PC-9 (cell line): Measurements from ENCODE around the gene BANP. TPM values are rescaled to one million over a fixed set of nuclear protein-coding genes. Genes with fewer than 3 reads are reported as not detected.
A peak's percentile ranks its signal among the peaks of the same experiment; 100 is the strongest.

ENCODE experiments used
- BruUV-seq: library from RNA; stranded (reverse); fragments of 400-500 nt; replicated peaks from 2 replicates; lab custom pipeline; 2021; lab: Mats Ljungman, UMichigan
- CTCF ChIA-PET: fragments of 300-600 bp; sonication (Branson Sonifier 250); formaldehyde crosslinking; loops from one replicate; lab custom pipeline; 2022; ENCODE audit warnings: antibody characterized with exemption; lab: Charles Lee
- POLR2A ChIA-PET: fragments of 300-600 bp; sonication (Branson Sonifier 250); formaldehyde crosslinking; loops from one replicate; lab custom pipeline; 2022; ENCODE audit warnings: antibody characterized with exemption; ENCODE audit not compliant: unreplicated experiment; lab: Charles Lee
- DNase-seq, 2 experiments: peaks; one replicate each; pipeline versions ENCODE4 v3.0.0 to v3.0.0-alpha.2; 2015 to 2022; ENCODE audit warnings: mixed read lengths in 1 of 2
- H2AFZ ChIP-seq: fragments of 200-600 bp; sonication (generic); 2 replicates; pipeline ENCODE4 v1.8.1; 2017; ENCODE audit warnings: antibody characterized with exemption
- H3F3A ChIP-seq: fragments of 200-600 bp; sonication (generic); 2 replicates; pipeline ENCODE4 v1.8.1; 2017; ENCODE audit warnings: antibody characterized with exemption, mild to moderate bottlenecking, low read depth; ENCODE audit not compliant: insufficient read depth
- H3K27ac ChIP-seq: fragments of 200-600 bp; sonication (generic); 2 replicates; pipeline ENCODE4 v1.6.1; 2016; ENCODE audit warnings: mixed run types
- H3K27me3 ChIP-seq: fragments of 200-600 bp; sonication (generic); 2 replicates; pipeline ENCODE4 v1.6.1; 2016; ENCODE audit warnings: low read depth, mixed run types; ENCODE audit not compliant: insufficient read depth
- H3K36me3 ChIP-seq: fragments of 200-600 bp; sonication (generic); 2 replicates; pipeline ENCODE4 v1.6.1; 2016; ENCODE audit warnings: low read depth, mixed run types
- H3K4me1 ChIP-seq: fragments of 200-600 bp; sonication (generic); replicated peaks from 2 replicates; pipeline ENCODE4 v1.6.1; 2016; ENCODE audit warnings: mixed run types; ENCODE audit not compliant: insufficient read depth
- H3K4me2 ChIP-seq: fragments of 200-600 bp; sonication (generic); 2 replicates; pipeline ENCODE4 v1.6.1; 2017; ENCODE audit warnings: mixed run types
- H3K4me3 ChIP-seq: fragments of 200-600 bp; sonication (generic); 2 replicates; pipeline ENCODE4 v1.6.1; 2016; ENCODE audit warnings: mixed run types
- H3K79me2 ChIP-seq: fragments of 200-600 bp; sonication (generic); 2 replicates; pipeline ENCODE4 v1.6.1; 2017; ENCODE audit warnings: low read depth, mixed run types
- H3K9me2 ChIP-seq: fragments of 200-600 bp; sonication (generic); 2 replicates; pipeline ENCODE4 v1.8.1; 2017; ENCODE audit warnings: mild to moderate bottlenecking; ENCODE audit not compliant: insufficient read depth
- H3K9me3 ChIP-seq: fragments of 200-600 bp; sonication (generic); 2 replicates; pipeline ENCODE4 v1.8.1; 2016; ENCODE audit warnings: low read depth; ENCODE audit not compliant: insufficient read depth
- H4K20me1 ChIP-seq: fragments of 200-600 bp; sonication (generic); 2 replicates; pipeline ENCODE4 v1.8.1; 2017; ENCODE audit not compliant: insufficient read depth
- CTCF ChIP-seq: fragments of 200-600 bp; sonication (generic); conservative IDR thresholded peaks from 2 replicates; pipeline ENCODE4 v1.6.1; 2017; ENCODE audit warnings: mixed run types, antibody characterized with exemption, mild to moderate bottlenecking, moderate library complexity
- EZH2 ChIP-seq: fragments of 200-600 bp; sonication (generic); IDR thresholded peaks from 2 replicates; pipeline ENCODE4 v1.8.0; 2017; ENCODE audit warnings: antibody characterized with exemption, low read depth
- intact Hi-C: fragments of 100-400 bp; cut with micrococcal nuclease; formaldehyde crosslinking; loops from one replicate; pipeline ENCODE4 v1.10.0; 2022; ENCODE audit not compliant: unreplicated experiment
- total RNA-seq: library from RNA; stranded (reverse); gene quantifications from 2 replicates; pipeline ENCODE4 v1.2.3, GENCODE V29; 2021

The BANP gene
- total RNA-seq, 1 experiment from 2014 or later = 73.2 TPM

DNA sequence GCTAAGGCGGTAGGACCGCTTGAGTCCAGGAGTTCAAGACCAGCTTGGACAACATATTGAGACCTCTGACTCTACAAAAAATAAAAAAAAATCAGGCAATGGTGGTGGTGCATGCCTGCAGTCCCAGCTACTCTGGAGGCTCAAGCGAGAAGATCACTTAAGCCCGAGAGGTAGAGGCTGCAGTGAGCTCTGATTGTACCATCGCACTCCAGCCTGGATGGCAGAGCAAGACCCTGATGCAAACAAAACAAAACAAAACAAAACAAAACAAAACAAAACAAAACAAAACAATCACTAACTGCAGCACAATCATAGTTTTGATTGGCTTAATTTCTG is 2.5 kb upstream of the BANP start:
- Histone ChIP-seq H3F3A (peaks cover 13% of the 10 kb centered on the region; the same call in 1 of the 2 replicates), H2AFZ (no peak overlapping the region), H4K20me1 (no peaks in the 10 kb centered on the region), H3K4me3 (no peak overlapping the region), H3K4me1 (peaks cover 38% of the 10 kb centered on the region), H3K27ac (no peak overlapping the region), H3K36me3 (no peaks in the 10 kb centered on the region), H3K9me3 (no peaks in the 10 kb centered on the region), H3K9me2 (no peaks in the 10 kb centered on the region; the same call in 1 of the 2 replicates), H3K27me3 (no peaks in the 10 kb centered on the region), H3K4me2 (no peak overlapping the region), H3K79me2 (peaks cover 21% of the 10 kb centered on the region)
- DNase-seq = no peak
- POLR2A ChIA-PET = interaction anchor here (0.6 kb wide), 1 partner anchor 88 kb away, joined by 3 read pairs; no protein-coding TSS in a partner anchor
- CTCF ChIA-PET = no interaction called here
- TF ChIP-seq EZH2 (no peak), CTCF (no peak)
- no TSS peak for BruUV-seq
- intact Hi-C loops = loop anchor here (5.0 kb wide), 2 partner anchors 76 to 491 kb away; no protein-coding TSS in a partner anchor

DNA sequence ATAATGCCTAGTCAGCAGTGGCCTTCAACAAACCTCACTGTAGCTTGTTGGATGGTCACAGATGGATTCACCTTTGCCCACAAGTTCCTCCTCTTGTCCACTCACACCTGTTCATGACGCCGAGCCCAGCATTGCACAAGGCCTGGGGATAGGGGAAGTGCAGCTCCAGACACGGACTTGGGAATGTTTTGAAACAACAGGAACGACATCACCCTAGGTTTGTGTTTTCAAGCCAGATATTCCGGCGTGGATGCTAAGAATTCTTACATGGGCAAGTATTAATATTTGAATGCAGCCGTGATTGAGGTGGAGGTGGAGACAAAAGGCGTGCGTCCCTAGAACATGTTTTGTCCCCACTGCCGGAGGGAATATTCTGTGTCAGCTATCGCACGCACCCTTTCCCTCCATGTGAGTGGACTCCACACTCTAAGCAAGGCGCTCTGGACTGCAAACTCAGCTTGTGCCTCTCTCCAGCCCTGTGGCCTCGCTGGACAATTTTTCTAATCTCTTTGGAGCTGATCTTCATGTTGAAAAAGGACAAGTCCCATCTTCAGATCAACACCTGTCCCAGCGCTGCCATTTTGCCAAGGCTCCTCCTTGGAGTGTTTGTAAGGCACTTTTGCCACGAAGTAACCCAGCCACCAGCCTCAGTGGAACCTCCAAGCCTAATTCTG is 2.0 kb upstream of the BANP start:
- Histone ChIP-seq H3K4me1 (peaks cover 38% of the 10 kb centered on the region), H3K4me2 (peak overlapping the region; percentile 77), H3K79me2 (peaks cover 26% of the 10 kb centered on the region), H3K9me3 (no peaks in the 10 kb centered on the region), H3K27me3 (no peaks in the 10 kb centered on the region), H3F3A (peaks cover 13% of the 10 kb centered on the region; the same call in 1 of the 2 replicates), H2AFZ (peak overlapping the region; percentile 65; the same call in 1 of the 2 replicates), H3K27ac (peak overlapping the region; percentile 77), H3K4me3 (peak overlapping the region; percentile 75; the same call in 1 of the 2 replicates), H3K36me3 (no peaks in the 10 kb centered on the region), H3K9me2 (no peaks in the 10 kb centered on the region; the same call in 1 of the 2 replicates), H4K20me1 (no peaks in the 10 kb centered on the region)
- no TSS peak for BruUV-seq
- ChIA-PET CTCF (no interaction called here), POLR2A (no interaction called here)
- TF ChIP-seq EZH2 (no peak), CTCF (no peak)
- intact Hi-C loops = loop anchor here (5.0 kb wide), 2 partner anchors 77 to 492 kb away; no protein-coding TSS in a partner anchor
- DNase-seq = peak in 1 of 2 experiments; percentile 36

DNA sequence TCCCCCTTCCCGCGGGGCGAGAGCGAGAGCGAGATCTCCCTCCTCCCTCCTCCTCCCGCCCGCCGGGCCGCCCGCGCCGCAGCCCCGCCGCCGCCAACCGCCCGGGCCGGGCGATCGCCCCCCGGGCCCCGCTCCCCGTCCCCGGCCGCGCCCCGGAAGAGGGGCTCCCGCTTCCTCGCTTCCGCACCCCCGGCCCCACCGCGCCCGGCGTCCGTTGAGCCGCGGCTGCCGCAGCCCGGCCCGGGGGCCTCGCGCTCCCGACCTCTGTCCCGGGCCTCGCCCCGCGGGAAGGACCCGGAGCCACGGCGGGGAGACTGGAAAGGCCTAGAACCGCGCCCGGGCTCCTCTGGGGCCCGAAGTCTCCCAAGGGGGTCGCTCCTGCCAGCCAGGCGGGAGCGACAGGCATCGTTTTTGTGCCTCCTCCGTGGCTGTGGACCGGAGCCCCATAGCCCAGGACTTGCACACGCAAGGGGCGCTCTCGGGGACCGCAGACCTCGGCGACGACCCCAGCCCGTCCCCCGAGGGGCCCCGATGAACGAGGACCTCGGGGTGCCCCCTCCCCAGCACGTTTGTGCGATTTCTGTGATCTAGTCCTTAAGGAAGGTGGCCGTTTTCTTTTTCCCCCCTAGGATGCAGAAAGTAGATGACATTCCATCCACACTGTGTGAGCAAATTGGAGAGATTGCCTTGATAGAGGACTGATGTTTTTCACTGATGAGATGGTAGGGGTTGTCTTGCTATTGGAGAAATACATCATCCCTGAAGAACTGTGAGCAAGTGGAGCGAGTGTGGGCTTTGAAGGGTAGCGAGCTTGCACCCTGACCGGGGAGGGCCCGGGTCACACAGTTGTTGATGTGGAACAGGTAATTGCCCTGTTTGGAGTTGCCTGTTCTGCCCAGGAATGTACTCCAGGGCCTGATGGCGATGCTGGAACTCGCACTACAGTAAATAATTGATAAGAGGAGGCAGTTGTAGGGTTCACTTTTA is 611 bp downstream of the BANP start:
- peaks cover 53% of the 10 kb centered on the region for H3K79me2 ChIP-seq
- H3K36me3 ChIP-seq = no peaks in the 10 kb centered on the region
- ChIA-PET POLR2A (interaction anchor here (0.5 to 0.8 kb wide), 5 partner anchors 84 to 971 kb away, joined by 3 to 7 read pairs (median 4); partner anchors contain the start of gene KLHDC4), CTCF (no interaction called here)
- H3K27ac ChIP-seq = peak overlapping the region; percentile 62
- peaks cover 12% of the 10 kb centered on the region; the same call in 1 of the 2 replicates for H3F3A ChIP-seq
- DNase-seq = peak in 1 of 2 experiments; percentile 31
- H3K9me2 ChIP-seq = no peaks in the 10 kb centered on the region
- H3K27me3 ChIP-seq = no peaks in the 10 kb centered on the region
- H3K9me3 ChIP-seq = no peaks in the 10 kb centered on the region
- H4K20me1 ChIP-seq = peaks cover 4% of the 10 kb centered on the region
- intact Hi-C loops = loop anchor here (1.0 to 5.0 kb wide), 2 partner anchors 380 to 618 kb away; partner anchors contain the start of gene ZC3H18
- H3K4me1 ChIP-seq = peaks cover 24% of the 10 kb centered on the region
- H3K4me2 ChIP-seq = peak overlapping the region; percentile 99
- TSS peak; percentile 65 for BruUV-seq
- TF ChIP-seq EZH2 (no peak), CTCF (0 out of 2 replicates have a peak, but pooled peaks have one; percentile 33)
- H2AFZ ChIP-seq = peak overlapping the region; percentile 53
- H3K4me3 ChIP-seq = peak overlapping the region; percentile 96
